ENCODE data around the gene SESN1.
"Not testable (repeated sequence)": the region's sequence is repeated elsewhere in the genome, so short reads cannot be mapped to it uniquely, and the experiment has no call there.

Gene SESN1

DNA sequence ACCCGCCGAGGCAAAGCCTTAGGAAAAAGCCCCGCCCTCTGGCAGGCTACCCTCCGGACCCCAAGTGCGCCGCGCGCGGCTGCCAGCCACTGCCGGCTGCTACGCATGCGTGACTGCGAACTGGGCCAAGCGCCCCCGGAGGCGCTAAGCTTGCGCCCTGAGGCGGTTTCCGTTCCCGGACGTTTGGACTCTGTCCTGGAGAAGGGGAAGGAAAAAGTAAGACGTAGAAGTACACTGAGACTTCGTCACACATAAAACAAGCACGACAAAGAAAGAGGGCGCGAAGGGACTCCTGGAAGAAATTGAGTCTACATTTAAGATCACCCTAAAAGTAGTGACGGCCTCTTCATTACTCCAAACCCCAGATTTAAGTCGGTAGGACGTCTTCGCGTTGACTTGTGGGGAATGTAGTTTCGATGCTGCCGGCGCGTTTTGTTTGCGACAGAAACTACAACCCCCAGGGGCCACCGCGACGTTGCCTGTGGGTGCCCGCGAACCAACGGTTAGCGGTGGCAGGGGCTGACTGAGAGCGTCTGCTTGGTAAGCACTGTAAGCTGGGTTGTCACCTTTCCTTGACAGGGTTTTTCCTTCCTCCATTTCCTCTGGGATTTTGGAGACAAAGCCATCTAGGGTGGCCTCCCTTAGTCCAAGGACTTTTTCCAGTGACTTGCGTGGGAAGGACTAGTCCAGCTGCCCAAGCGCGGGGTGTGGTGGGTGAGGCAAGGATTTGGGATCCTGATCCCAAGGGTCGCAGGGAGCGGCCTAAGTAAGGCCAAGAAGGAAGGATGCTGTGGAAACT lies 589 bp upstream of the SESN1 start, which contains the start of gene CEP57L1:
Gene CEP57L1, plus strand, starts transcription at position 472 of the 799 bp plus-strand sequence. CDS start 49,715 bp downstream, outside the sequence.
- DNase-seq (ENCODE audit: low read depth in 3 of 3, low spot score in 1 of 3) = peak; percentile 83 to 86 (median 84)

DNA sequence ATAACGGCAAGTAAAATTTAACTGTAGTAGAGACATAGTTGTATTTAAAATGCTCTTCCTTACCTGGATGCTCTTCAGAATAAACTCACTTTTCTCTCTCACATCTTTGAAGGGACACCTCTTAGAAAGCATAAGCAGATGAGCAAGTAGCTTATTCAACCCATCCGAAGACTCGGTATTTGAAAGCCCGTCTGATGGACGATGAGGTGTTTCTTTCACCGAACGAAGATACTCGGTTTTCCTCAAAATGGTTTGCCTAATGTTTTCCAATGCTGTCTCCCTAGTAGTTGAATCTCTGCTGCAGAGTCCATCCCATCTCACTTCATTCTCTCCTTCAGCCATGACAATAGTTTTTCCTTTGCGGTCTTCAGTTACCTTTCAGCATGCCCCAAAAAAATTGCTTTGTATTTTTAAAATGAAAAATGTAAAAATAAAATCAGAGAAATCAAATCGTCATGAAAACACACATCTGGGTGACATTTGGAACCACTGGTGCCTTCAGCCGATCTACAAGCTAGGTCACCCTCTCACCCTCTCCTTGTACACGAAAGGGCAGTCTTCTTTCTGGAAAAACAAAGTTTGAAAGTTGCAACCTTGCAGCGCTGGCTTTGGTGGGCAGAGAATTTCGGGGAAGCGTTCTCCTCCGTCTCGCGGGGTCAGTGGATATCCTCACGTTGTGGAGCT lies 772 bp downstream of the SESN1 start:
- no peak for DNase-seq (ENCODE audit: low read depth in 3 of 3, low spot score in 1 of 3)

GRCh38 chr6:109092074-109092473 lies 2.6 kb downstream of the SESN1 start:
- DNase-seq (ENCODE audit: low read depth in 3 of 3, low spot score in 1 of 3) = no peak

DNA sequence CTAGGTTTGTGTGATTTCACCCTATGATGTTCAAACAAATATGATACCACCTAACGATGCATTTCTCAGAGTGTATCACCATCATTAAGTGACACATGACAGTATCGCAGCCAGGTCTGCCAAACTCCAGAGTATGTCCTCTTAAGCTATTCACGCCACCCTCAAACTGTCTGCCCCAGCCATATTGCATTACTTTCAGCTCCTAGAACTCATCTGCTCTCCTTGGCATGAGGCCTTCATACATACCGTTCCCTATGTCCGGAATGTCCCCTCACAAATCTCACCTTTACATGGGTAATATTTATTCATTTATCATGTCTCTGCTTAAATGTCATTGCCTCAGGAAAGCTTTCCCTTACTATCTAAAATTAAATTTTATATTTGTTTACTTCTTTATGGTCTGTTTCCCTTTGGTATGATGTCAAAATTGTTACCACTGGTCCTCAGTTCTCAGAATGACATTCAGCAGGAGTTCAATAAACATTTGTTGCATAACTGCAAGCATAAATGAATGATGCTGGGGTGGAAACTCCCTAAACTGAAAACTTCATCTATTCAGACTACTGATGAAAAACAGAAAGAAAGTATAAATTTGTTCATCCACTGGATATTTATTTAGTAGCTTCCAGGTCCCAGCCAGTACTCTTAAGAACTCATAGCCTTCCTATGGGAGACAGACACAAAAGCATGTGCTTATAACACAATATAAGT lies 3.2 kb downstream of the SESN1 start:
- DNase-seq (ENCODE audit: low read depth in 3 of 3, low spot score in 1 of 3) = no peak

- DNase-seq (ENCODE audit: low read depth in 3 of 3, low spot score in 1 of 3) = no peak
Measured at GRCh38 chr6:109088995-109089394, 5.7 kb downstream of the SESN1 start.

DNA sequence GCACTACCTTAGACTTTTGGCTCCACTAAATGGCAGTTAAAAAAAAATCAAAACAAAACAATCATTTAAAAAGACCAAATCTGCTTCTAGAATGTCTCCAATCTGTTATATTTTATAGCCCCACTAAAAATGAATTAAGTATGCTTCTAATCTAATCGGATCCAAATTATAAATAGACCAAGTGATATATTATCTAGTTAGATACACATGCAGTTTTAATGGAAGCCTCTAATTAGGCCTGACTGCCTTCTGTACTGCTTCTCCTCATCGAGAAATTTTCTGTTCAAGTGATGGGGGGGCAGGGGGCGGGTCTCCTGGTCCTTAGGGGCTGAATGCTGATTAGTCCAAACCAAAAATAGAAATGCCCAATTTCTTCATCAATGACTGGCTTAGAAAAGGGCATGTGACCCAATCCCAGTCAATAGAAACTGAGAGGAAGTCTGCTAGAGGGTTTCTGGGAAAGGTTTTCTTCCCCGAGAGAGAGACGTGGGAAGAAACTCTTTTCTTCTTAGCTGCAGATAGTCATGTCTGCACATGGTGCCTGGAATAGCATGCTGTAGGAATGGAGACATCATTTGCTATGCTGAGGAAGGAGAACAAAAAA lies 6.9 kb downstream of the SESN1 start:
- no peak for DNase-seq (ENCODE audit: low read depth in 3 of 3, low spot score in 1 of 3)

- DNase-seq (ENCODE audit: low read depth in 3 of 3, low spot score in 1 of 3) = not testable (repeated sequence)
Measured at GRCh38 chr6:109084146-109084545, 10.5 kb downstream of the SESN1 start.

DNA sequence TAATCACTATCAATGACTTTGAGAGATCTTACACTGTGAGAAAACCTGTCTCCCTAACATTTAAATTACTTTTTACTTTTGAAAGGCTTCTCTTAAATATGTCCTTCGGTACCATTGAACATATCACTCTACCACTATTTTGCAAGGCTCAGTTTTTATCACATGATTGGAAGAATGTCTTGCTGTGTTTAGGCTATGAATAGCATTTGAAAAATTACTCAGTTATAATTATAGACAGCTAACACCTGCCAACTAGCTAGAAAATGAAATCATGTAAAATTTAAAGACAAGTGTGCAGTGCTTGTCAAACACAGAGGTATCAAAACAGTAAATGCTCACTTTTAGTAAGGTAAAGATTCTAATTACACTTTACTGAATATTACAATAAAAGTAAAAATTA lies 11.0 kb downstream of the SESN1 start:
- no peak for DNase-seq (ENCODE audit: low read depth in 3 of 3, low spot score in 1 of 3)

DNA sequence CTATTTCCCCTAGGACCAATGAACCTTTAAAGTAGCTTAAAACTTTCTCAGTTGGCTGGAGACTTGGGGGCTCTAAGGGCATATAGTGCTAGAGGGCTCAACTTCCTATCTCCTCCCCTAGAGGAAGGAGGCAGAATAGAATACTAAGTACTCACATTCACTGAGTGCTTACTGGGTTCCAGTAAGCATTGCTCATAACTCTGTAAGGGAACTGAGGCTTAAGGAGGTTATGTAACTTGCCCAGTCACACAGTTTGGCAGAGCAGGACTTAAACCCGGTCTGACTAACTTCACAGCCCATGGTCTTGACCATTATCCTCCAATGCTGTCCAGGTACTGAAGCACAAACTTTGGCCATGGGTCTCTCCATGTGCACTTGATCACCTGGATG lies 12.5 kb downstream of the SESN1 start:
- no peak for DNase-seq (ENCODE audit: low read depth in 3 of 3, low spot score in 1 of 3)

GRCh38 chr6:109081516-109082187 lies 13.0 kb downstream of the SESN1 start:
- DNase-seq (ENCODE audit: low read depth in 3 of 3, low spot score in 1 of 3) = no peak

GRCh38 chr6:109081026-109081425 lies 13.6 kb downstream of the SESN1 start:
- no peak for DNase-seq (ENCODE audit: low read depth in 3 of 3, low spot score in 1 of 3)

DNA sequence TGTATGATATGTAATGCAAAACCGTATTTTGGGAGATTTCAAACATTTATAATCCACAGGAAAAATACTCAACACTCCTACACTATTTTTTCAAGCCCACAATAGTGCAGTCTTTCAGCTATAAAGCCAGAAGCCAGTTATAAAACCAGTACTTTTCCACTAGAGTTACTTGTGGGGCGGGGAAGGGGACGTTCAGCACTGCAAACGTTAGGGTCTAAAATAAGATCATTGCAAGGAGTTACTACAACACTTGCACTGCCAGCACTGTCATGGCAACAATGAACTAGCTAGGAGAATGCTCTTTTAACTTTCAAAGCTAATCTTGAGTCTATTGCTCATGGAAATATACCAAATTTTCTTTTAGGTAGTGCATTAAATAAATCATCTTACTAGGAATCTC lies 14.7 kb downstream of the SESN1 start:
- no peak for DNase-seq (ENCODE audit: low read depth in 3 of 3, low spot score in 1 of 3)

DNA sequence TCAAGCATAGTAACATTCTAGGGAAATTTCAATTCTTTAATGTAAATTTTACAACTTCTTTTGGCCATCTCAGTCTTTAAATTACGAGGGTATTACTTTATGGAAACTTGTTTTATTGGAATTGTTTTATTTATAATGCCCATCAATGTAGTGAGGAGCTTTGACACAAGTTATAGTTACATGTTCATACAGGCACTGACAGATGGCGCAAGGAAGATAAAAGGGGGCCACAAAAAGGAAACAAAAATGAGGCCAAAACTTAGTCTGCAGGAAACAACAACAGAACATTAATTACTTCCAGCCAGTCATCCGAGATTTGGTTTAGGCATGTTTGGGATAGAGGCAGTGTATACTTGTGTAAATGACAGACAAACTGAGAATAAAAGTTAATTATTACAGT lies 18.3 kb downstream of the SESN1 start:
- no peak for DNase-seq (ENCODE audit: low read depth in 3 of 3, low spot score in 1 of 3)

GRCh38 chr6:109075934-109076333 lies 18.7 kb downstream of the SESN1 start:
- no peak for DNase-seq (ENCODE audit: low read depth in 3 of 3, low spot score in 1 of 3)

GRCh38 chr6:109074133-109074415 lies 20.6 kb downstream of the SESN1 start:
- no peak for DNase-seq (ENCODE audit: low read depth in 3 of 3, low spot score in 1 of 3)

- peak in 2 of 3 donors; percentile 13 to 15 for DNase-seq (ENCODE audit: low read depth in 3 of 3, low spot score in 1 of 3)
Measured at GRCh38 chr6:109073344-109074132, 21.1 kb downstream of the SESN1 start.

- DNase-seq (ENCODE audit: low read depth in 3 of 3, low spot score in 1 of 3) = no peak
Measured at GRCh38 chr6:109071125-109071917, 23.3 kb downstream of the SESN1 start.

GRCh38 chr6:109069746-109070145 lies 24.9 kb downstream of the SESN1 start:
- DNase-seq (ENCODE audit: low read depth in 3 of 3, low spot score in 1 of 3) = no peak

DNA sequence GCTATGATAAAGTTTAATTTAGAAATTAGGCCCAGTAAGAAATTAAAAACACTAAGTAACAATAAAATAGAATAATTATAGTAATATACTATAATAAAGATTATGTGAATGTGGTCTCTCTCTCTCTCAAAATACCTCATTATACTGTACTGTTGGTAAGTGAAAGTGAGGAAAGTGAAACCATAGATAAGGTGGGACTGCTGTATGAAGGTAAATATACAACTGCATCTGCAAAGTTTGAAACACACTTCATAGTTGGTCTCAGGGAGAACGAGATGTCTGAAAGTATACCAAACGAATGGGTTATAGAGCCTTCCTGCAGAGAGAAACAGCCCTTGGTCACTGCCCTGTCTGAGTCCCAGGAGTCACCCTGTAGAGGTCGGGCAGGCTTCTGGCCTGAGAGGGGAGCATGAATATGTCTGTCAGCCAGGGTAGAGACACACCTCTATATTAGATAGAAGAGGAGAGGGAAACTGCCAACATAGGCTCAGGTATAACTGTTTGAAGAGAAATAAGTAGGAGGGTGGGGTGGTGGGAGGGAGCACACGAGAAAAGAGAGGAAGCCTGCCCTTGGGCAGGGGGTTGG lies 31.8 kb downstream of the SESN1 start:
- no peak for DNase-seq (ENCODE audit: low read depth in 3 of 3, low spot score in 1 of 3)

Data from stimulated activated CD4-positive, alpha-beta T cell treated with anti-CD3 and anti-CD28 coated beads, TNF-alpha, amount 100 ng/mL, for 1 hour (primary cell).